ENCODE results near the gene NR2F1-AS1.
A peak's percentile ranks its signal among the peaks of the same experiment; 100 is the strongest.

NR2F1-AS1 gene

DNA sequence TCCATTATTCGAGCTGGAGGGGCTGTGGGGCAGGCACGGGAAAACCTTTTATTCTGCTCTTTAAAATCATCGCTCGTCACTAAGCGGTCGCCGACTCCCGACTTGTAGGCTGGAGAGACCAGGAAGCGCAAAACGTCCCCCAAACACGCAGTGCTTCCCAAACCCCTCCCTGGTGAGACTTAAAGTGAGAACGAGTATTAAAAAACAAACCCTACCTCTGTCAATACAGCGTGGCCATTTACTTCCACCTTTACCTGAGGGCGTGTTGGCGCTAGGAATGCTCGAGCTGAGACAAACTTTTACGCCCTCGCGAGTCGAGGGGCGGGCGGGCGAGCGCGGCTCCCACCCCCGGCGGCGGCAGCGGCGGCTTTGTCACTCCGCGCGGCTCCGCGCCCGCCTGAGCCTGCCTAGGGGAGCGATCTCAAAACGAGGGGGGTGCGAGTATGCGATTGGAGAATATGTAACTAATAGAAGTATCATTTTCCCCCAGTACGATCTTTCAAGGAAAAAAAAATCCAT lies at the start of gene NR2F1-AS1:
NR2F1-AS1 (minus strand) TSS at position 293 of the 519 bp plus-strand sequence.
- no peak for DNase-seq

DNA sequence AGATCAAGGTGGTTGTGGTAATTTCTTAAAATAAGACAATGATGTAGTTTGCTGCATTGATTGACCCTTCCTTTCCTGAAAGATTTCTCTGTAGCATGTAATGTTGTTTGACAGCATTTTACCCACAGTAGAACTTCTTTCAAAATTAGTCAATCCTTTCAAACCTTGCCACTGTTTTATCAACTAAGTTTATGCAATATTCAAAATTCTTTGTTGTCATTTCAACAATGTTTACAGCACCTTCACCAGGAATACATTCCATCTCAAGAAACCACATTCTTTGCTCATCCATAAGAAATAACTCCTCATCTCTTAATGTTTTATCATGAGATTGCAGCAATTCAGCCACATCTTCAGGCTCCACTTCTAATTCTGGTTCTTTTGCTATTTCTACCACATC lies 45.8 kb upstream of the NR2F1-AS1 start:
- no peak for DNase-seq

DNA sequence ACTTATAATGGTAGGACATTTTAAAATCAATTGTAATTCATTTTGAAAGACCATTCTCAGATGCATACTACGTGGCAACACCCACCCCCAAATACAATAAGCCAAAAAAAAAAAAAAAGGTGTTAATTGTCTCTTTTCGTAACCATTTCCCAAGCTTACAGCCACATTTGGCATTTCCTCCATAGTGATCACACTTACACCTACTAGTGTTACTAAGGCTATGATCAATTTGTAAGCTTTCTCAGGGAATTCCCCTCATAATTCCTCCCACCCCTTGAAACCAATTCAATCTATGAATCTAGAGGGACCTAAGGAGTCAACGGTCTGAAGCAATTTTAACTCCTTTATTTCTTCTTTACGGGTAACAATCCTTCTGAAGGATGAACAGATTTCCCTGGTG lies 42.1 kb upstream of the NR2F1-AS1 start:
- no peak for DNase-seq

DNA sequence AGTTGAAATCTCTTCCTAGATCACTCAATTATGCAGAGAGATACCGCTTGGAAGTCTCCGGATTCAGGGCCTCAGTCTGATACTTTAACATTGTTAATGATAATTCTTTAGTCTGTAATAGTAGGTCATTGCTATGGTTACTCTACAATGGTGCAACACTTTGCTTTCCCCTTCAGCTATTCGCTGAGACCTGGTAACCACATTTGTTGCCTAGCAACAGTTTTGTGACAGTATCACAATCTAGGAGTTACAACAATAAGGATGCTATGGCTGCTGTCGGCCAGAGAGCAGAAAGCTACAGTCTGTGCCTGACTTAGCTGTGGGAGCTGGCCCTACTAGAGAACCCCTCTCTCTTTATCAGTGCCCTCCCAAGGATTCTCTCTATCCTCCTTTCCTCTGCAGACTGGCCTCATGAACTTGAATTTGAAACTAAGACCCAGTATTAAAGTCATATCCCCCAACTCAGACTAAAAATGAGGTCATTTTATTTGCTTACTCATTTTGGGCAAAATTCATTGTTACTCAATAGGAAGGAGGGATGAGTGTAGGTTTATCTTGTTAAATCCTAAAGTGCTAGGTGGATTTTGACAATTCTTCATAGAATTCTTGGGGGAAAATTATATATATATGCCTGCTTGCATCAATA lies 41.3 kb upstream of the NR2F1-AS1 start:
- DNase-seq, result no peak

DNA sequence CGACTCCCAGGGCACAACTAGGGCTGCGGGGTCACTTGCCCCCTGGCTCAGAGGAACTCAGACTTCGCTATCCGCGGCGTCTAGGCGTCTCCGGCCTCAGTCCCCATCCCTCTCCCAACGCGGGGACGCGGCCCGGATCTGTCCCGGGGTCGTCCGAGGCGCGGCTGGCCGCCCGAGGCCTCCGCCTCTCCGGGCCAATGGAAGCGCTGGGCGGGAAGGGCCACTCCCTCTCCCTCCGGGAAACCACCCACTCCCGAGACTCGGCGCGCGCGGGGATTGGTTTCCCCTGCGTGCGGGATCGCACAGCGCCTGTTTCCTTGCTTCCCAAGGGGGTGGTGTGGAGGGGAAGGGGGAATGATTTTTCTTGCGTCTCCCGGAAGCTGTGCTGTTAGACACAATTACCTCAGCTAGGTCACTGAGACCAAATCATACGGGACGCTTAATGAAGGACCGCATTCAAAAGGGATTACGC lies 40.3 kb upstream of the NR2F1-AS1 start:
- no peak for DNase-seq

DNA sequence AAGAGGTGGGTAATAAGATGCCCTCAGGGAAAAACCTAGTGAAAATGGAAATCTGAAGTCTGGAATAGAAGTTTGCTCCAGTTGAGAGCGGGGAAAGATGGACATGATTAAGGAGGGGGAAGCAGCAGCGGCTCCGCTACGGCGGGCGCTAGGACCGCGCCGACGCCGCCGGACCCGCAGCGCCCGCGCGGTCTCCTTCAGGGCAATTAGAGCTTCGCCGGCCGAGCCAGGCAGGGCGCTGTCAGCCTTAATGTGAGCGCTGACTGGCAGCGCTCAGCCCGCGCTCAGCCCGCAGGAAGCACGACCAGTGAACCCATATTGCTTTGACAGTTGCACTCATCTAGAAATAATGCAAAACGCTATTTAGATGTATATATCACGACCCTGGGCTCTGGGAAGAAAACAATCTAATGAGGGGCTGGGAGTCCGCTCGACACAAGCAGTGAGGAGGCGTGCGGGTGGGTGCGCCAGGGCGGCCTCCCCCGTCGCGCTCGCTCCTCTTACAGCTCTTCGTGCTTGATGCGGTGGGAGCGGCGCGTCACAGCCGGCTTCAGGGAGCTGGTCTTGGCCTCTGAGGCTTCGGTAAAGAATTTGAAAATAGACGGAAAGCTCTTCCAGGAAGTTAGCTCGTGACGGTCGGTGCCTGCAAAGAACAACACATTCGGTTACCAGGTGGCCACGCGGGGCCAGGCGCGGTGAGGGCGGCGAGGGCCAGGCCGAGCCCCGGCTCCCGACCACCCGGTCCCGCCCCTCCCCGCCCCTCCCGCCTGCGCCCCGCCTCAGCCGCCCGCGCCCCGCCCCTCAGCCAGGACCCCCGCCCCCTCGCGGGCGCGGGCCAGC lies 39.7 kb upstream of the NR2F1-AS1 start:
- DNase-seq, result peak in 1 of 2 donors; percentile 39

DNA sequence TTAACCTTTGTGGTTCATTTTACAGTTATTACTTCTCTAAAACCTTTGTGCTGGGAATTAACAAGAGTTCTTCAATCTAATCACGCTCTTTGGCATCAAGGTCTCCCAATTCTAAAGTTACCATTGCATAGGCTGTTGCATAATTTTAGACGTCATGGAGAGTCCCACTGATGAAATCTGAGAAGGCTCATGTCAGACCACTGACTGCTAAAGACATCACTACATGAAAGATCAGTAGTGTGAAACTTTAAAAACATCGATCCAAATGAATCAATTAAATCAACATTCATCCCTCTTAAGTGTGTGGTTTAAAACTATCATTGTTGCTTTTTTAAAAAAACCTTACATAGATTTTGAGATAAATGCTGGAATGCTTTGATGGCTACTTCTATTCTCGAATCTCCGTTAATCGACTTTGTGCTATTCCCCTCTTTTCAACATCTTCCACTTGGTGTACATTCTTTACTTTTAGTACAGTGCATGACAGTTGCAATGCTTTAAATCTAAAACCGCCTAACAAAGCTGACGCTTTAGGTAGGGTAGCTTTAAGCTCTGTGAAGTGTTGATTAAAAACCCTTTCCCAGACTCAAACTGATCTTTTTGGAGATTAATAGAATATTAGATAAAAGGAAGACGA lies 35.6 kb upstream of the NR2F1-AS1 start:
- no peak for DNase-seq

DNA sequence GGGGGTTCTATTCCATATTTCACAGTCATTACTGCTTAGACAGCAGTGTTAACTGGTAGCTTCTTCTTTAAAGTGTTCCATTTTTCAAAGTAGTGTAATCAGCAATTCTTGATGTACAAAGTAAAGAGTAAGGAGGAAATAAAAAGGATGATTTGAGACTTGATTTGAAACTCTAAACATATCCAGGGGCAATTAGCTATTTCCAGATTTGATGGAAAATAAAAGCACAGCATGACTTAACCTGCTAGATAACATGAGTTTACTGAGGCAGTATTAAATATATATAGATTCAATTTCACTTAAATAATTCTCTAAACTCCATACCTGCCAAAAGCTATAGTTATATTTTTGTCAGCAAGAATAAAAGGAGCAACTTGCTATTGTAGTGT lies 31.8 kb upstream of the NR2F1-AS1 start:
- DNase-seq, result no peak

DNA sequence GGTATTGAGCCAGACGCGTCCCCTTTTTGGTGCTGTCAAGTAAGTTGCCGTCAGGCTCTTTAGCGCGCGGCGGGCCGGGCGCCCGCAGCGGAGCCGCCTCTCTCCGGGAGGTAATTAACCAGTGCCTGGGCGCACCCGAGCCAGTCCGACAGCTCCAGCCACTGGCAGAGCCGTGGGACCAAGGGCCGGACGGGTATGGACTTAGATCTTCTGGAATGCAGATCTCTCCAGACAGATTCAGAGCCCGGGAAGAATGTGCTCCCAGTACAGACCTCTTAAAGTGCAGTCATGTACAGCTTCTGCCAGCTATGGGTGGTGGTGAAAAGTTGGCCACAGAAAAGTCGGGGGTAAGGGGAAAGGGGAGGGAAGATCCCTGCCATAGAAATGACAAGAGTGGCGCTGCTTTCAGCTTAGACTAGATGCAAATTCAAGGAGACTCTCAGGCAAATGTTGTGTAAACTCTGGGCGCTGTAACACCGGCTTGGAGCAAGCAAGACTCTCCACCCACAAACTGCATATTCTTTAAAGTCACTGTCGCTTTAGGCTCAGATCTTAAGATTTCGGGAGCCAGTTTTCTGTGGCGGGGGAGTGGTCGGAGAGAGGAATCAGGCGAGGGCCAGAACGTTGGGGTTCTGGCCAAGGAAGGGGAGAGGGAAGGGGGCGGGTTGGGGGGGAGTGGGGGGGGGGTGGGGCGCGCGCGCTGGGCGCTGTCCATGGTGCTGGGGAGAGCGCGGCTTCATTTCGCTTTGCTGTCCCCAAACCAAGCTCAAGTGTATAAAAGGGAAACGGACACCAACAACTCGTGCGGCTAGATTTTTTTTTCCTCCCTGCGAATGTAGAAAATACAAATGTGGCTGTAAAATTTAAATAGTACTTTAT lies 31.2 kb upstream of the NR2F1-AS1 start:
- DNase-seq, result no peak

DNA sequence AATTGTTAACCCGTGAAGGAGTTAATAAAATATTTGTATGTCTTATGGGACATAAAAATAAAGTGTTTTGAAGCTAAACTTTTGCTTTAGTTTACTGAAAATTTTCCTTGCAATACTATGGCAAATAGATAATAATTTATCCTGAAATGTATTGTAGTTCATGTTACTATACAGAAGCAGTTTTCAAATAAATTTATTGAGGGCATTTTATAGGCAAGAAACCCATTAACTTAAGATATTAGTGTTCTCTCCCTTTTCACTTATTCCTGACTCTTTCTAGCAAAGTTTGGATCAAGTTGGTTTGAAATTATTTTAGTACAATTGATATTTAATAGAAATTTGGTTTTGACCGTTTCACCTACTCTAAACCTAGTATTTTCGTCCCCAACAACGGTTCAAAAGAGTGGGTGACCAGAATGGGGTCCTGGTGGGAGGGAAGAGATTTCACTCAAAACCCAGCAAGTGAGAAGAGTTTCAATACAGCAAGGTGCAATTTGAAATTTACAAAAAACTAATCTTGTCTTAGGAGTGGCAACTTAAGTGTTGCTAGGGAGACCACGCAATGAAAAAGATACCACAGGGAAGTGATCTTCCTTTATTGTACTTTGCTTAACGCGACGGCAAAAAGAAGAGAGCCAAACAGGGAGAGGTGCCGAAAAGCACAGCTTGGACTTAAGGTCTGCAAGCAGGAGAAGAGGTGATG lies 30.4 kb upstream of the NR2F1-AS1 start:
- DNase-seq, result no peak

DNA sequence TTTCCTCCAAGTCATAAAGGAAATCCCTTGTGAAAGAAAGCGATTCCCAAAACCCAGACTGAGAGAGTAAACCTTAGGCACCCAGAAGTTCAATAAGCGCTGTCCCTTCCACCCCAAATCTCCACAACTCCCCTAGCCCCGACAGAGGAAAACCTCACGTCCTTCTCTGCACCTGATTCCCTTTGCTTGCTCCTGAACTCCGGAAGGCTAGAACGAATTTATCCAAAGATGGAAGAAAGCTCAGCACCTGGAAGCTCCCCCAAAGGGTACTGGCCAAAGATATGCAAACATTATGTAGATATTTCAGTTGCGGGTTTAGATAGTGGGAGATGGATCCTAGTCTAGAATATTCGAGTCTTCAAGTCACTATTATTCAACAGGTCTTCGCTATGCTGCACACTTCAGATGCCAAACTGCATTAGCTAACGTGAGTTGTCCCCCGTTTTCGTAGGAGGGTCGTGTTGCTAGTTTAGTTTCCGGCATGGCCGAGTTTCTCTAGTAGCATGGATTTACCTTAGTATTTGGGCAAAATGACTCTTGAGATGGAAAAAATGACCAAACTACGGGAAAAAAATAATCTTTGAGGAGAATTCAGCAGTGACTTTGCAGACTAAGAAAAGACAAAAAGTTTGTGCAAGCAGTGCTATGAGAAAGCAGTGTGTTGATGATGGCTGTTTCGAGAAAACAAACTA lies 29.7 kb upstream of the NR2F1-AS1 start:
- no peak for DNase-seq

DNA sequence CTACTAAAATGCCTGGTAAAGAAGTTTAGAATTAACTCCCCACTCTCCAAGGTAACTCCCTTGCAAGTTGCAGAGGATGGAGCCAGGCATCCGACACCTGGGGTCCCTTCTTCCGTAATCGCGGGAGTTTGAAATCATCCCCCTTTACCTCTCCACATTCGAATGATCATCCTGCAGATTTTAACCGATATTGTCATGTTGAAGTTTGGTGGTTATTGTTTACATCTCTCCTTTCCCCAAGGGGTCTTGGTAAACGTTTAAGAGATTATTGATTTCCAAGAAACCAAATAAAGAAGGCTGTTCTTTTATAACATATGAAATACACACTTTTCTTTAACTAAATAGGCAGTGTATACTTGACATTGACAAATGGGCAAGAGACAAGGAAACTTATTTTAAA lies 28.7 kb upstream of the NR2F1-AS1 start:
- no peak for DNase-seq

DNA sequence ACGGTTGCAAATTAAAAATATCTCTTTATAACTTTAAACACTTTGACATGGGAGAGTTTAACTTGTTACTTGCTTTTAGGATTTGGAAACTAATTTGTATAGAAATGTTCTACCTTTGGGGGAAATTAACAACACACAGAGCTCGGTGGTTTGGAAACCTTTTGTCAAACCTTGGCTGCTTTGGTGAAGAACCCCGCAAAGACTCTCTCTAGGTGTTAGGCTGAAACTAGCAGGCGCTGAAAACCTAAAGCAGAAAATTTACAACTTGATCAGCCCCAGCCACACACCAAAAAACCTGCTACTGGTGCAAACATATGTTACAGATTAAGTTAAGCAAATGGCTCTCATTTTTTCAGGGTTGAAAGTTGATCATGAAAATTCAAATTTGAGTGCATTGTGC lies 27.8 kb upstream of the NR2F1-AS1 start:
- DNase-seq, result no peak

DNA sequence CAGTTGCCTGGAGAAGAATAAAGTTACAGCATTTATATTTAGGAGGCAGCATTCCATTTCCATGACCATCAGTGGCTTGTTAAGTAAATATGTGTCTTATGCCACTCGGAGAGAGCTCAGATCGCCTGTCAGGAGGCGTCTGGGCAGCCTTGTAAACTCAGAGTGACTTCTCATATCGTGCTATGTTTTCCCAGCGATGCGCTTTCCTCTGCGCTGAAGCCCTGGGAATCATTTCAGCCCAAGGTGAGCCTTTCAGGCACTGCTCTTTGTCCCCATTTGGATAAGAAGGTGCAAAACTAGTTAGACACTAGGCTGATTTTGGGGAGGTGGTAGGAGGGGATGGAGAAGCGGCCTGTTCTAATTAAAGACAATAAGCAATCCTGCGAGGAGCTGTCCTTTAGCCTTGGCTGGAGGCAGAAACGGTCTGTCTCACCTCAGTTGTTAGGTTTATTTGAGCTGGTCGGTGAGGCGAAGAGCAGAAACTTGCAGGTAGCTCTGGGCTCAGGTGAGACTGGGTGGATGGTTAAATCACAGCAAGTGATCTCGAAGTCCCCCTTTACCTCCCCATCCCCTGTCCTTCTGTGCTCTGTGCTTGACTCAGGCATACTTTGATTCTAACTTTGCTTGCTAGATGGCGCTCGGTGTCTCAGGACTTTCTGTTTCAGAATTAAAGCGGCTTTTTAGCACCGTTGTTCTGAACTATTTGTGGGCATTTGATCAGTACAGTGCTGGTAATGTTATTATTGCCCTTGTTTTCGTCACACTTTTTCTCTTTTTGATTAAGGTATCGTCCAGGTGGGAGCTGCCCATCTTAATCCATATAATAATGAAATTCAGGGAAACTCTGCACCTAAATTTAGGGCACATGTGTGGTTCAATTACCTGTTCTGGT lies 26.6 kb upstream of the NR2F1-AS1 start:
- DNase-seq, result peak in 1 of 2 donors; percentile 20

DNA sequence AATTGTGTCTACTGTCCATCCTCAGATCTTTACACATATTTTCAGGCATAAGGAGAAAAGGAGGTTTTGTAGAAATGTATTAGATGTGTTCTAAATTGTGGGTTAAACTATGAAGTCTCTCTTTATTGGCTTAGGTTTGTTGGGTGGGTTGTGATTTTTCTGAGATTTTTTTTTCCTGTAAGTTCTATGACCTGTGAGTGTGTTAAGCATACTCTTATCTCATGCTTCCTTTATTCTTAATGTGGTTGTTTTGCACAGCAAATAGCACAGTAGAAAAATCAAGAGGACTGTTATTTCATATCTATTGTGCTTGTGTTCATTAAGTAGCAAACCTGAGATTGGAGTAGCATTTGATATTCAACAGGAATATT lies 25.3 kb upstream of the NR2F1-AS1 start:
- DNase-seq, result no peak

DNA sequence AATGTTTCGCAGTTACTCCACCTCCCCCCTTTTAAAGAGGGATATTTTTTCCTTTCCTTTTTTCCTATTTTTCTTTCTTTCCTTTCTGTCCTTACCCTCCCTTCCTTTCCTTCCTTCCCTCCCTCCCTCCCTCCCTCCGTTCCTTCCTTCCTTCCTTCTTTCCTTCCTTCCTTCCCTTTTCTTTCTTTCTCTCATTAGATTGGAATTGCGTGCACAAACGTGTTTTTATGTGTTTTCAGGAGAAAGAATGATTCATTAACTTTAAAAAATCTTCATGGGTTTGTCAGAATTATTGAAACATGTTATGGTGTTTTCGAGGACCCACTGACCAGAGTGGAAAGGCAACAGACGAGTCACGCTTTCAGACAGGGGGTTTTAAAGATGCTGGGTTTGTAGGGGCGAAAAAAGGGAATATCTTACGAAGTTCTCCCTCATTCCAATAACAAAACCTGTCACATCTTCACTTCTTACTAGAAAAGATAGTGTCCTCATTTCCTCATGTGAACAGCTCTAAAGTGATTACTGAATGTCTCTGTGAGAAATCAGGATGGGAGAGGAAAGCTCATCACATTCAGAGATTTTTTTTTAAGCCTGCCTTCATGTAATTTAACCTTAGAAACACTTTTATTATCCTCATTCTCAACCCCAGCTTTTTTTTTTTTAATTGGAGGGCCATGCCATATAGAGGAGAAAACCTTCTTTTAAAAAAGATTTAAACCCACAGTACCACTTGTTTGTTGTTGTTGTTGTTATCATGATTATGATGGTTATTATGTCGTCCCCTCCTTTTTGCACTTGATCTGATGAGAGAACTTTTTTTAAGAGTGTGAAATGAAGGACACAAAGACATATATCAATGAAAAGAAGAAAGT lies 23.9 kb upstream of the NR2F1-AS1 start:
- DNase-seq, result no peak

DNA sequence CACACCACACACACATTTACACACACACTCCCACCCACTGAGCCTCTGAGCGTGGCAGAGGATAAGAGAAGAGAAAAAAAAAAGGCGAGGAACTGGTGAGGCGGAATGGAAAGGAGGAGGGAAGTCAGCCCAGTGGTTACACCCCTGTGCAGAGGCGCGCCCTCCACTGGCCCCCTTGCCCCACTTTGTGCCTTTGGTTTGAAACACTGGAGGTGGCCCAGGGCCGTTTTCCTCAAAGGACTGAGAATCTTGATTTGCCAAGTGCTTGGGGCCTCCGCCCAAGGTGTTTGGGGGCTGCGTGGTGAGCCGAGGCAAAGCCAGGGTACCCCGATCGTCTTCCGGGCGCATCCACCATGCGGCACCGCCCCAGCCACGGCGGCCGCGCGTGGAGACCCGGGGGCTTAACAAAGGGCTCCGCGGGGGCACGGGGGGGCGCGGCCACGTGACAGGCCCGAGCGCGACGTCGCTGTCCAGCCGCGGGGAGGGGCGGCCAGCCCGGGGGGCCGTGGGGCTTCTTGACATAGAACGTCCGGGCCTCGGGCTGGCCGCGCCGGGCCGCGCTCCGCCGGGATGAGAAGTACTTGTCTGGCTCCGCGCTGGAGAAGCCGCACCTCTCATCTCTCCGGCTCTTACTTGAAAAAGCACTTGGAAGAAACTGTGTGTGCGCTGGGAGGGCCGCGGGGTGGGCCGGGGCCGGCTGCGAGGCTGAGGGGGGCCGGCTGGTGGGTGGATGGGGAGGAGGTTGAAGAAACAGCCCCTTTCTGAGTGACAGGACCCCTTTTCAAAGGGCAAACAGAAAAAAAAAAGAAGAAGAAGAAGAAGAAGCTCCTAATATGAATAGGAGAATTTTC lies 23.0 kb upstream of the NR2F1-AS1 start:
- DNase-seq, result no peak

DNA sequence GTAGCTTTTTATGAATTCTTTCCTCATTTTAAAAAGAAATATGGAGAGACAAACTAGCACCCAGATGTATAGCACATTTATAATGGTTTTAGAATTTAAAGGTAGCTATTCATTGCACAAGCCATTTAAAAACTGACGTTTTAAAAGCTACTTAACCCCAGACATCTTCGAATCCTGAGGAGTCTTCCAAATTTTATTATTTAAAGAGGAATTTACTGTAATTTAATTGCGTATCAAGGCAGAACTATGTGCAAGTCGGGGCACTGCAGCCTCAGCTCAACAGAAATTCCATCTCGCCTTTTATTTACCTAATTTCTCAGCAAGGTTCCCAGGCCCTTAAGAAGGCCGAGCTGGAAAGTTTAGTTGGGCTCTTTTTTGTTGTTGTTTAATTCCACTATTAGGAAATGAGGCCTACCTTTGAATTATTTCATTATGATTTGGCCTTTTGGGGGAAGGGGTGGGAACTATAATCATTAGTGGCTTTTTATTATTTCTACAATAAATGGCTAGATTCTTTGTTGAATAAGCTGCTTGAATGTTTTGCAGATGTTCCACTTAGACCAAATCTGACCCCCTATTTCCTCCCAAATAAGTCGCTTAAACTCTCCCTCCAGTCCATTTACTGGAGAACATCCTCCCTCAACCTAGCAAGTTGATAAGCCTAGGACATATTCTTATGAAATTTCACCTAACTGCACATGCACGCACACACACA lies 22.2 kb upstream of the NR2F1-AS1 start:
- DNase-seq, result no peak
